Middle frontal gyrus (tissue), 1 donor: ENCODE measurements around the gene ANKS6.

Source experiments
- DNase-seq: peaks from one replicate; pipeline ENCODE4 v3.0.0-alpha.2; 2015; ENCODE audit warnings: low spot score; ENCODE audit errors: extremely low spot score

ANKS6 gene

GRCh38 chr9:98796364-98797101, at the start of gene ANKS6:
ANKS6 (minus strand) TSS chr9:98796555; CDS start chr9:98796491, 64 bp downstream.
- peak; percentile 72 for DNase-seq

DNA sequence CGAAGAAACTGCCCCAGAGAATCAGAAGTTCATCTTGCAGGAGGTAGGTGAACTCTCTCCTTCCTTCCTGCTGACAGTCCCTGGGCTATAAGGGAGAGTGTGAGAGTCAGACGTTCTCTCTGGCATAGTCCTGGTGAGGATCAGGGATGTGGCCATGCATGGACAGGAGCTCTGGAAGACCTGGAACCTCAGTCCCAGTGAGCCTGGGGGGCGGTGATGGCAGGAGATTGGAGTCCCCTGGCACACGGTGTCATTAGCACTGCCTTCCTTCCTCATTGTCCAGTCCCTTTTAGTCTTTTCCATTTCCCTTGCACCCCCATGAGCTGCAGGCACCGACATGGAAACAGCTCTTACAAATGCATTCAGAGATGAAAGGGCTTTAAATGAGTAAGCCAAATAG, 49.7 kb upstream of the ANKS6 start:
- DNase-seq = no peak

- no peak for DNase-seq
These were observed 46.2 kb upstream of the ANKS6 start for GRCh38 chr9:98842510-98842909.

DNA sequence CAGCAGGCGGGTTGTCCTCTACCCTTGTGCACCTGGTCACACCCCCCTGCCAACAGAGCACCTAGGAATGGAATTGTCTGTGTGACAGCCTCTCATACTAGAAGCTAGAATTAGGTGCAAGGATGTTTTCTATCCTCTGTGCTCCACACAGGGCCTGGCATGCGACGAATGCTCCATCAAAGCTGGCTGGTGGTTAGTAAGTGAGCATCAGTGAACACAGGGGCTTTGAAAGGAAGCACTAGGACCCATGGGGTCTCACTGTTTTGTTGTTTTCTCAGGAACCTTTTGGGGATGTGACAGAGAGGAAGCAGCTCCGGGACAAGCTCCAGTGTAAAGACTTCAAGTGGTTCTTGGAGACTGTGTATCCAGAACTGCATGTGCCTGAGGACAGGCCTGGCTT, 43.4 kb upstream of the ANKS6 start:
- no peak for DNase-seq

DNA sequence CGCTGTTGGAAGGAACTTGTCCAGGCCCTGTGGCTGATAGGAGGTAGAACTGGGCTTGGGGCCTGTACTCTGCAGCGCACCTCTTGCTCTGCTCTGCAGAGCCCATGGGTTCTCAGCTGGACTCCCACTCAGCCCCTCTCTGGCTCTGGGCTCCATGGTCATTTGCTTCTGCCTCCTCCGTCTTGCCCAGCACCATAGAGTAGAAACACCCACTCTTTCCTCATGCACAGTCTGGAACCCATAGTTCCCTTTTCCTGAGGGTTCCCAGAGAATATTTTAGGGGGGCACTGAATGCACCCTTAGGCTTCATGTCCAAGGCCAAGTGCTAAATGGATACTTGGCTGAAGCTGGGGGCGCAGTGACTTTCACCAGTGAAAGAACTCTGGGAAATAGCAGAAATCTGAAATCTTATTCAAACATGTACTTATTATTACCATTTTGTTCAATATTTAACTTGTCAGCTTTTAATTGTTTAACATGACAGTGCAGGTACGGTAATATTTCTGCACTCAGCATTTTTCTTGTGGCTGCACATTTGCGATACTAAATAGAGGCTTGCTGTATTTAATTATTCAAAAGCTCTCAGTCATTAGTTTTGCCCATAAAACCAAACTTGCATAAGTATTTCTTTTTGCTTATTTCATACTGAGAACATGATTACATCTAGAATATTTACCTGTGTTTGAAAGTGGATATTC, 42.7 kb upstream of the ANKS6 start:
- DNase-seq = no peak

- DNase-seq = no peak
These were observed 42.0 kb upstream of the ANKS6 start for GRCh38 chr9:98838155-98838867.

- DNase-seq = no peak
These were observed 41.2 kb upstream of the ANKS6 start for GRCh38 chr9:98837516-98837915.

GRCh38 chr9:98836206-98836605, 39.9 kb upstream of the ANKS6 start:
- DNase-seq = no peak

GRCh38 chr9:98834386-98834785, 38.0 kb upstream of the ANKS6 start:
- DNase-seq = no peak

GRCh38 chr9:98833090-98833956, 37.0 kb upstream of the ANKS6 start:
- DNase-seq = no peak

GRCh38 chr9:98832768-98833089, 36.4 kb upstream of the ANKS6 start:
- DNase-seq = no peak

DNA sequence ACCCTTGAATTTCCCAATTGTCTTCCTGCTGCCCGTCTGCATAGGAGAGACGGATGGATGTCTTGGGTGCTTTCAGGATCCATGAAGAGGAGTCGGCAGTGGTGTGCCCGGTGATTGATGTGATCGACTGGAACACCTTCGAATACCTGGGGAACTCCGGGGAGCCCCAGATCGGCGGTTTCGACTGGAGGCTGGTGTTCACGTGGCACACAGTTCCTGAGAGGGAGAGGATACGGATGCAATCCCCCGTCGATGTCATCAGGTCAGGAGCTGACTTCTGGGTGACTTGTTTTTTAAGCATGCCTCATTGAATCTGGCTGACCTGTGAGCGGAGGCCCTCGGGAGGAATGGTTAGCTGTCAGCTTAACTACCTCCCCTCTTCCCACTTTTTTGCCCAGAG, 35.3 kb upstream of the ANKS6 start:
- no peak for DNase-seq

DNA sequence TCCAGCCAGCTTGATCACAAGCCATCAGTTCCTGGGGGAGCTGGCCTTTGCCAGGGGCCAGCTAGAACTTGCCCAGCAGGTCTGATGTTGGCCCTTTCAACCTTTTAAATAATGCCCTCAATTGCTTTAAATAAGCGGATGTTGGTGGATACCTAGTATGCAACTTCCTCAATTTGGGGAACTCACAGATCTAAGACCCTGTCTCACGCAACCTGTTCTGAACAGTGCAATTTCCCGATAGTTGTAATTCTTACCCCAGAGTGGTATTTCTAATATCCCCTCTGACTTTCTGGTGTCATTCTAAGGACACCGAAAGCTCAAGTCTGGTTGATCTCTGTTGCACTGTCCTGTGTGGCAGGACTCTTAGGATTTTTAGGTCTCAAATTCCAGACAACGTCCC, 34.2 kb upstream of the ANKS6 start:
- DNase-seq = no peak

- DNase-seq = no peak
These were observed 33.4 kb upstream of the ANKS6 start for GRCh38 chr9:98829766-98830165.

DNA sequence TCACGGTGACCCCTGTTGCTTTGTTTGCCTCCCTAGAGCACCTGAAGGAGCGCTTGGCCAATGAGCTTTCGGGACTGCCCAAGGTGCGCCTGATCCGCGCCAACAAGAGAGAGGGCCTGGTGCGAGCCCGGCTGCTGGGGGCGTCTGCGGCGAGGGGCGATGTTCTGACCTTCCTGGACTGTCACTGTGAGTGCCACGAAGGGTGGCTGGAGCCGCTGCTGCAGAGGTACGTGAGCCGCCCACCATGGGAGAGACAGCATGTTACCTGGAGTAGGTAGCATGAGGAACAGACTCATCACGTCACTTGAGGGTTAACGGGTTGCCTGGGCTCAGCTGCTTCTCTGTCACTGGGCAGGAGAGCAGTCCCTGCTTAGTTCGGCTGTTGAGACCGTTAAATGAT, 30.4 kb upstream of the ANKS6 start:
- DNase-seq = no peak

GRCh38 chr9:98825414-98825813, 29.1 kb upstream of the ANKS6 start:
- no peak for DNase-seq

GRCh38 chr9:98823666-98824334, 27.4 kb upstream of the ANKS6 start:
- DNase-seq = no peak

GRCh38 chr9:98822661-98823060, 26.3 kb upstream of the ANKS6 start:
- DNase-seq = no peak

GRCh38 chr9:98821831-98822230, 25.5 kb upstream of the ANKS6 start:
- no peak for DNase-seq

GRCh38 chr9:98819231-98819630, 22.9 kb upstream of the ANKS6 start:
- DNase-seq = no peak

- DNase-seq = no peak
These were observed 22.4 kb upstream of the ANKS6 start for GRCh38 chr9:98818764-98819163.
